Stomach (tissue), 9 donors: ENCODE results near the gene TGM3. TPM values are rescaled to one million over a fixed set of nuclear protein-coding genes. Genes with fewer than 3 reads are reported as not detected.

Experiments
- DNase-seq, 2 donors: peaks; one replicate each; pipeline versions ENCODE4 v3.0.0 to v3.0.0-alpha.2; 2013 to 2019
- H3K27ac ChIP-seq, 5 donors: fragments of 200-600 bp in 4 of 5; sonication (generic) in 4 of 5; one replicate each; pipeline ENCODE4 v1.5.1; 2013 to 2019; ENCODE audit warnings: mild to moderate bottlenecking in 1 of 5, moderate library complexity in 1 of 5
- H3K27me3 ChIP-seq, 3 donors: fragments of 200-600 bp; sonication (generic); one replicate each; pipeline ENCODE4 v1.5.1; 2017 to 2019; ENCODE audit warnings: mixed run types in 1 of 3
- H3K36me3 ChIP-seq, 4 donors: fragments of 200-600 bp; sonication (generic); 1 replicate in 3 of 4; 2 replicates in 1 of 4; pipeline ENCODE4 v1.5.1; 2016 to 2019
- H3K4me1 ChIP-seq, 4 donors: fragments of 200-600 bp; sonication (generic); one replicate each; pipeline ENCODE4 v1.5.1; 2016 to 2019
- H3K4me3 ChIP-seq, 4 donors: fragments of 200-600 bp; sonication (generic) in 3 of 4; one replicate each; pipeline ENCODE4 v1.5.1; 2016 to 2019; ENCODE audit warnings: mild to moderate bottlenecking in 1 of 4
- H3K9me3 ChIP-seq, 4 donors: fragments of 200-600 bp; sonication (generic); one replicate each; pipeline ENCODE4 v1.5.1; 2016 to 2019
- EP300 ChIP-seq: sonication (generic); formaldehyde crosslinking; IDR thresholded peaks from one replicate; pipeline ENCODE4 v1.6.1; 2017; ENCODE audit warnings: antibody characterized with exemption
- POLR2A ChIP-seq, 4 donors: fragments of 450-650 bp; IDR thresholded peaks; one replicate each; pipeline ENCODE4 v1.6.1; 2016; ENCODE audit warnings: antibody characterized with exemption in 4 of 4, control low read depth in 2 of 4, mild to moderate bottlenecking in 1 of 4, moderate library complexity in 1 of 4
- POLR2AphosphoS5 ChIP-seq, 3 donors: sonication (generic); formaldehyde crosslinking; IDR thresholded peaks; one replicate each; pipeline ENCODE4 v1.6.1; 2016; ENCODE audit warnings: antibody characterized with exemption in 3 of 3
- WGBS, 5 donors: extraction: QIAGEN DNeasy Blood & Tissue Kit in 3 of 5; methylation state at CpG; one replicate each; pipeline versions ENCODE4 v1.1.5 to v1.1.7; 2013 to 2018; 5-methylcytosine and 5-hydroxymethylcytosine counted together
- intact Hi-C: fragments of 100-400 bp; cut with DNase I; formaldehyde crosslinking; loops from one replicate; pipeline ENCODE4 v1.15.1; 2023; ENCODE audit warnings: low total_unique reads
- polyA plus RNA-seq, 3 donors: library from polyadenylated mRNA; stranded (reverse); fragments of 200-250 nt; gene quantifications; one replicate each; pipeline ENCODE4 v1.2.3, GENCODE V29; 2013
- total RNA-seq, 5 donors: library from RNA; depleted of rRNA; stranded (reverse); fragments of >200 nt; gene quantifications; one replicate each; pipeline versions ENCODE4 v1.1.0 to v1.2.3, GENCODE V29; 2014 to 2016
- TF ChIP-seq, protein P1 (sequence below), 7 experiments: fragments of 450-650 bp in 4 of 7; fragments of 200-600 bp in 3 of 7; sonication (generic) in 3 of 7; IDR thresholded peaks; one replicate each; pipeline ENCODE4 v1.5.1; 2016 to 2019; ENCODE audit warnings: antibody characterized with exemption in 7 of 7, control low read depth in 2 of 7, mild to moderate bottlenecking in 1 of 7
- donor health status: healthy with polysubstance abuse.
- donor health status: Bipolar disorder and iron deficiency.
- donor health status: healthy.

TGM3 gene
- total and polyA plus RNA-seq, 8 donors: 0.62 to 173 (median 3.4) TPM; not detected in 5

DNA sequence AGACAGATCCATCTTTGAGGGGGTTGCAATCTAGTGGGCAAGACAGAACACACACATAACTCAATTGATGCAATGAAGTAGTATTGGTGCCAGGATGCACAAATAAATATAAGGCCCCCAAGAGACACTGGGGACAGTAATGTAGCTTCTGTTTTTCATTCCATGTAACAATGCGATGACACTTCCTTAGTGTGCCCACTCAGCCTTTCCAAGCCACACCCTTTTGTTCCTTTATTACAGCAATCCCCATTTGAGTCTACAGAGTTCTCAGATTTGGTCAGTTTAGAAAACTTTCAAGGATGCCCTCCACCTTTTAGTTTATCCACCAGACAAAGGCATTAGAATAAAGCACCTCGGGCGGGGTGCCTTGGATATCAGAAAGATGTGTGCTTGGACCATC lies 15.5 kb downstream of the TGM3 start:
- no peaks in the 10 kb centered on the region for H3K9me3 ChIP-seq
- DNase-seq: no peak
- WGBS, 5 donors: 80 to 97% (median 91%) methylated on average over 3 of the region's 3 CpGs
- intact Hi-C loops: no loop called here
- H3K4me3 ChIP-seq: no peak overlapping the region
- no peaks in the 10 kb centered on the region for H3K36me3 ChIP-seq
- H3K27me3 ChIP-seq: no peaks in the 10 kb centered on the region
- no peak overlapping the region for H3K27ac ChIP-seq
- no peak for TF ChIP-seq POLR2AphosphoS5 (IDR thresholded peaks at IDR 0.05)
- TF ChIP-seq EP300: no peak
- H3K4me1 ChIP-seq: no peaks in the 10 kb centered on the region

DNA sequence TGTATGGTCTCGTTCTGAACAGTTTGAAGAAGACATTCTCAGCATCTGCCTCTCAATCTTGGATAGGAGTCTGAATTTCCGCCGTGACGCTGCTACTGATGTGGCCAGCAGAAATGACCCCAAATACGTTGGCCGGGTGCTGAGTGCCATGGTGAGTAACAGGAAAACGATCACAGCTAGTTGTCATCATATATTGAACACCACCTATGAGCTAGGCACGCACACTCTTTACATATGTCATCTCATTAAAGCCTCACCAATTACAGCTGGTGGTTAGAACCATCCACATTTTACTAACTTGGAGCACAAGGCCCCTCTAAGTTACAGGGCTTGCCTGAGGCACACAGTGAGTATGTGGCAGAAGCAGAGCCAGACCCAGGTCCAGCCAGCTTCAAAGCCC lies 17.1 kb downstream of the TGM3 start:
- no peak overlapping the region for H3K4me3 ChIP-seq
- H3K9me3 ChIP-seq: no peaks in the 10 kb centered on the region
- no peaks in the 10 kb centered on the region for H3K36me3 ChIP-seq
- no peak for DNase-seq
- no peak overlapping the region for H3K27ac ChIP-seq
- 86 to 92% (median 90%) methylated on average over 8 of the region's 8 CpGs for WGBS, 5 donors
- H3K27me3 ChIP-seq: no peaks in the 10 kb centered on the region
- TF ChIP-seq, protein P1, sequence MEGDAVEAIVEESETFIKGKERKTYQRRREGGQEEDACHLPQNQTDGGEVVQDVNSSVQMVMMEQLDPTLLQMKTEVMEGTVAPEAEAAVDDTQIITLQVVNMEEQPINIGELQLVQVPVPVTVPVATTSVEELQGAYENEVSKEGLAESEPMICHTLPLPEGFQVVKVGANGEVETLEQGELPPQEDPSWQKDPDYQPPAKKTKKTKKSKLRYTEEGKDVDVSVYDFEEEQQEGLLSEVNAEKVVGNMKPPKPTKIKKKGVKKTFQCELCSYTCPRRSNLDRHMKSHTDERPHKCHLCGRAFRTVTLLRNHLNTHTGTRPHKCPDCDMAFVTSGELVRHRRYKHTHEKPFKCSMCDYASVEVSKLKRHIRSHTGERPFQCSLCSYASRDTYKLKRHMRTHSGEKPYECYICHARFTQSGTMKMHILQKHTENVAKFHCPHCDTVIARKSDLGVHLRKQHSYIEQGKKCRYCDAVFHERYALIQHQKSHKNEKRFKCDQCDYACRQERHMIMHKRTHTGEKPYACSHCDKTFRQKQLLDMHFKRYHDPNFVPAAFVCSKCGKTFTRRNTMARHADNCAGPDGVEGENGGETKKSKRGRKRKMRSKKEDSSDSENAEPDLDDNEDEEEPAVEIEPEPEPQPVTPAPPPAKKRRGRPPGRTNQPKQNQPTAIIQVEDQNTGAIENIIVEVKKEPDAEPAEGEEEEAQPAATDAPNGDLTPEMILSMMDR (IDR thresholded peaks at IDR 0.05): no peak
- TF ChIP-seq EP300 (no peak), POLR2A (IDR thresholded peaks at IDR 0.05) (no peak), POLR2AphosphoS5 (IDR thresholded peaks at IDR 0.05) (no peak)
- intact Hi-C loops: no loop called here
- no peaks in the 10 kb centered on the region for H3K4me1 ChIP-seq

GRCh38 chr20:2313316-2313715 lies 17.5 kb downstream of the TGM3 start:
- intact Hi-C loops: no loop called here
- Histone ChIP-seq H3K27ac (no peak overlapping the region), H3K4me1 (no peaks in the 10 kb centered on the region), H3K9me3 (no peaks in the 10 kb centered on the region), H3K36me3 (no peaks in the 10 kb centered on the region), H3K4me3 (no peak overlapping the region), H3K27me3 (no peaks in the 10 kb centered on the region)
- TF ChIP-seq POLR2AphosphoS5 (IDR thresholded peaks at IDR 0.05) (no peak), POLR2A (IDR thresholded peaks at IDR 0.05) (no peak), EP300 (no peak)
- TF ChIP-seq, protein P1 (IDR thresholded peaks at IDR 0.05): no peak
- WGBS, 5 donors: 69 to 79% (median 76%) methylated on average over 3 of the region's 3 CpGs
- no peak for DNase-seq

- Histone ChIP-seq H3K27me3 (no peaks in the 10 kb centered on the region), H3K9me3 (no peaks in the 10 kb centered on the region), H3K4me3 (no peak overlapping the region), H3K27ac (peak overlapping the region in 2 of 5 donors; percentile 36 to 45), H3K4me1 (no peaks in the 10 kb centered on the region), H3K36me3 (no peaks in the 10 kb centered on the region)
- WGBS, 5 donors: 50 to 68% (median 62%) methylated on average over 7 to 8 of the region's 8 CpGs
- no peak for DNase-seq
- intact Hi-C loops: no loop called here
- TF ChIP-seq POLR2AphosphoS5 (IDR thresholded peaks at IDR 0.05): no peak
- no peak for TF ChIP-seq EP300
- no peak for TF ChIP-seq POLR2A (IDR thresholded peaks at IDR 0.05)
- TF ChIP-seq, protein P1 (IDR thresholded peaks at IDR 0.05): no peak
Observed at GRCh38 chr20:2314759-2315439, 19.1 kb downstream of the TGM3 start.

- WGBS, 5 donors: 47 to 74% (median 54%) methylated on average over 1 of the region's 1 CpG
- no peak for DNase-seq
Observed at GRCh38 chr20:2315440-2315778, 19.6 kb downstream of the TGM3 start.

More at GRCh38 chr20:2315440-2315778, 19.6 kb downstream of the TGM3 start:
- Histone ChIP-seq H3K4me3 (no peak overlapping the region), H3K27me3 (no peaks in the 10 kb centered on the region), H3K36me3 (no peaks in the 10 kb centered on the region), H3K27ac (no peak overlapping the region), H3K4me1 (no peaks in the 10 kb centered on the region), H3K9me3 (no peaks in the 10 kb centered on the region)
- intact Hi-C loops: no loop called here
- TF ChIP-seq EP300 (no peak), POLR2AphosphoS5 (IDR thresholded peaks at IDR 0.05) (no peak), POLR2A (IDR thresholded peaks at IDR 0.05) (no peak)
- TF ChIP-seq, protein P1 (IDR thresholded peaks at IDR 0.05): no peak
